Measurements from ENCODE around the gene OSBP2.
A peak's percentile ranks its signal among the peaks of the same experiment; 100 is the strongest.

Gene OSBP2, protein sequence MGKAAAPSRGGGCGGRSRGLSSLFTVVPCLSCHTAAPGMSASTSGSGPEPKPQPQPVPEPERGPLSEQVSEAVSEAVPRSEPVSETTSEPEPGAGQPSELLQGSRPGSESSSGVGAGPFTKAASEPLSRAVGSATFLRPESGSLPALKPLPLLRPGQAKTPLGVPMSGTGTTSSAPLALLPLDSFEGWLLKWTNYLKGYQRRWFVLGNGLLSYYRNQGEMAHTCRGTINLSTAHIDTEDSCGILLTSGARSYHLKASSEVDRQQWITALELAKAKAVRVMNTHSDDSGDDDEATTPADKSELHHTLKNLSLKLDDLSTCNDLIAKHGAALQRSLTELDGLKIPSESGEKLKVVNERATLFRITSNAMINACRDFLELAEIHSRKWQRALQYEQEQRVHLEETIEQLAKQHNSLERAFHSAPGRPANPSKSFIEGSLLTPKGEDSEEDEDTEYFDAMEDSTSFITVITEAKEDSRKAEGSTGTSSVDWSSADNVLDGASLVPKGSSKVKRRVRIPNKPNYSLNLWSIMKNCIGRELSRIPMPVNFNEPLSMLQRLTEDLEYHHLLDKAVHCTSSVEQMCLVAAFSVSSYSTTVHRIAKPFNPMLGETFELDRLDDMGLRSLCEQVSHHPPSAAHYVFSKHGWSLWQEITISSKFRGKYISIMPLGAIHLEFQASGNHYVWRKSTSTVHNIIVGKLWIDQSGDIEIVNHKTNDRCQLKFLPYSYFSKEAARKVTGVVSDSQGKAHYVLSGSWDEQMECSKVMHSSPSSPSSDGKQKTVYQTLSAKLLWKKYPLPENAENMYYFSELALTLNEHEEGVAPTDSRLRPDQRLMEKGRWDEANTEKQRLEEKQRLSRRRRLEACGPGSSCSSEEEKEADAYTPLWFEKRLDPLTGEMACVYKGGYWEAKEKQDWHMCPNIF

GRCh38 chr22:30694640-30695350, at the start of gene OSBP2:
Gene OSBP2 (plus strand): TSS chr22:30694874. CDS start chr22:30694910, 36 bp downstream.
- TF ChIP-seq, protein P1, sequence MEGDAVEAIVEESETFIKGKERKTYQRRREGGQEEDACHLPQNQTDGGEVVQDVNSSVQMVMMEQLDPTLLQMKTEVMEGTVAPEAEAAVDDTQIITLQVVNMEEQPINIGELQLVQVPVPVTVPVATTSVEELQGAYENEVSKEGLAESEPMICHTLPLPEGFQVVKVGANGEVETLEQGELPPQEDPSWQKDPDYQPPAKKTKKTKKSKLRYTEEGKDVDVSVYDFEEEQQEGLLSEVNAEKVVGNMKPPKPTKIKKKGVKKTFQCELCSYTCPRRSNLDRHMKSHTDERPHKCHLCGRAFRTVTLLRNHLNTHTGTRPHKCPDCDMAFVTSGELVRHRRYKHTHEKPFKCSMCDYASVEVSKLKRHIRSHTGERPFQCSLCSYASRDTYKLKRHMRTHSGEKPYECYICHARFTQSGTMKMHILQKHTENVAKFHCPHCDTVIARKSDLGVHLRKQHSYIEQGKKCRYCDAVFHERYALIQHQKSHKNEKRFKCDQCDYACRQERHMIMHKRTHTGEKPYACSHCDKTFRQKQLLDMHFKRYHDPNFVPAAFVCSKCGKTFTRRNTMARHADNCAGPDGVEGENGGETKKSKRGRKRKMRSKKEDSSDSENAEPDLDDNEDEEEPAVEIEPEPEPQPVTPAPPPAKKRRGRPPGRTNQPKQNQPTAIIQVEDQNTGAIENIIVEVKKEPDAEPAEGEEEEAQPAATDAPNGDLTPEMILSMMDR (IDR thresholded peaks at IDR 0.05): no peak
- Histone ChIP-seq H3K27ac (peak within 1 kb of the TSS in 1 of 2 donors; percentile 31), H3K4me3 (peak within 1 kb of the TSS; percentile 79)
- no peak for DNase-seq (ENCODE audit: low spot score)

- TF ChIP-seq, protein P1 (IDR thresholded peaks at IDR 0.05): no peak
- H3K27ac ChIP-seq: no peak overlapping the region
- DNase-seq (ENCODE audit: low spot score): no peak
- no peak overlapping the region for H3K4me3 ChIP-seq
Observed at GRCh38 chr22:30646518-30647160, 48.0 kb upstream of the OSBP2 start.

DNA sequence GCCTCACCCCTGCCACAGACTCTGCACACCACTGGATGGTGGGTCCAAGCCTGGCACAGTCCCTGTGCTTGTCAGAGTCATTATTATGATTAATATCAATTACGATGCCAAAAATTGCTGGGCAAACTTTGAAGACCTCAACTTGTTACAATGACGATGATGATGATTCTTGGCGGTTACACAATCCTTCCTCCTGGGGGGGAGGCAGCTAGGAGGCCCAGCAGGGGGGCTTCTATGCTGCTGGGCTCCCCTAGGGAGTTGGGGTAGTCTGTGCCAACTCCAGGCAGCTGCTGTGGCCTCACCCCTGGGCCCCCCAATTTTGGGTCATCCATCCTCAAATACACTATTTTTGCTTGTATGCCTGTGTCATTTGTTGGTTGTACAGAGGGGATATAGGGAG, 47.1 kb upstream of the OSBP2 start:
- Histone ChIP-seq H3K4me3 (no peak overlapping the region), H3K27ac (no peak overlapping the region)
- TF ChIP-seq, protein P1 (IDR thresholded peaks at IDR 0.05): no peak
- DNase-seq (ENCODE audit: low spot score): no peak

- no peak overlapping the region for H3K27ac ChIP-seq
Observed at GRCh38 chr22:30648825-30649224, 45.8 kb upstream of the OSBP2 start.

DNA sequence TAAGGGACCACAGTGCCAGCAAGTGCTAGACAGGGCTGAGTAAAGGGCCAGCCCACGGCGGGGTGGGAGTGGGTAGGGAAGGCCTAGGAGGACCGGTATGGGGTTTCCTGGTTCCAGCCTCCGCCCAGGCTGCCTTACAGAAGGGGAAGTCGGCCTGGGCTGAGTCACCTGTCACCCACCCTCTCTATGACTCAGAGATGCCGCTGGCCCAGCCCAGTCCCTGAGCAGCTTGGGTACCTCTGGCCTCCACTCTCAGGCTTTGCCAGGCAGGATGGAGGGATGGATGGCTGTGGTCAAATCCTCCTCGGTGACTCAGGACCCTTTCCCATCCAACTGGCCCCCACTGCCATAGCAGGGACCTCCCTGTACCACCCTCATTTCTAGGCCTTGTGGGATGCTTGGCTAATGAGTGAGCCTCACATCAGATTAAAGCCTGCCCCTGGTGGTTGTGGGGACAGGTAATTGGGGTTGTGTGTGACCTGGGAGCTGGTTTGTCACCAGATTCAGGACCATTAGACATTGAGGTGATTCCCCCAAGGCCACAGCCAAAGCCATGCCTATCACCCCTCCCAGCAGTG, 45.2 kb upstream of the OSBP2 start:
- DNase-seq (ENCODE audit: low spot score): no peak
- TF ChIP-seq, protein P1 (IDR thresholded peaks at IDR 0.05): no peak
- H3K27ac ChIP-seq: peak overlapping the region in 1 of 2 donors; percentile 32
- no peak overlapping the region for H3K4me3 ChIP-seq

More at GRCh38 chr22:30648825-30649224, 45.8 kb upstream of the OSBP2 start:
- DNase-seq (ENCODE audit: low spot score): no peak
- TF ChIP-seq, protein P1 (IDR thresholded peaks at IDR 0.05): no peak
- no peak overlapping the region for H3K4me3 ChIP-seq

DNA sequence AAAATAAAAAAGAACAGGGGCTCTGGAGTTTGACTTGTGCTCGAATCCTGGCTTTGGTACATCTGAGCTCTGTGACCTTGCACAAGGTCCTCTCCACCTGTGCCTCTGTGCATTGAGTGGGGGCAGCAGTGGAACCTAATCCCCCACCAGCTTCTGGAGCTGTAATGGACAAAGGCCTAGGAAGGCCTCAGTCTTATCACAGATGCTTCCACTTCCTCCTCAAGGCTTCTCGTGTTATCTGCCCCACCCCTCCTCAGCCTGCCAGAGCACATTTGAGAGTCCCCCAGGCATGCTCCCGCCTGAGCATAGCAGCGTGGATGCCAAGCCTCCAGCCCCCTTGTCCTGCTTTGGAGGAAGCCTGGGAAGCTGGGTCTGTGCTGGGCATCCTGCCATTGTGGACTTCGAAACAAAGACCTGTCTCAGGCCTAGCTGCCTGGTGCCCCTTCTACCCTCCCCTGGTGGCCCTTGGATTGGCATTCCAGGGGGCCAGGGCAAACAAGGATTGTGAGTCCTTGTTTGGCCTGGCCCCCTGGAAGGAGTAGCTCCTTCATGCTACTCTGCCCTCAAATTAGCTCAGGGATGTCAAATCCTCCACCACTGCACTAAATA, 44.1 kb upstream of the OSBP2 start:
- DNase-seq (ENCODE audit: low spot score): no peak
- no peak overlapping the region for H3K4me3 ChIP-seq
- TF ChIP-seq, protein P1 (IDR thresholded peaks at IDR 0.05): no peak
- no peak overlapping the region for H3K27ac ChIP-seq
